ENCODE results near the gene MTREX.

GRCh38 chr5:55384072-55384471, 76.3 kb downstream of the MTREX start:
- TF ChIP-seq TEAD4 (IDR thresholded peaks at IDR 0.05) (no peak), FOXM1 (IDR thresholded peaks at IDR 0.05; ENCODE audit: borderline replicate concordance, low read depth) (no peak), CEBPB (IDR thresholded peaks at IDR 0.05) (no peak)
